CD4-positive, alpha-beta memory T cell (primary cell): Measurements from ENCODE around the gene ZNF662. TPM values are rescaled to one million over a fixed set of nuclear protein-coding genes. Genes with fewer than 3 reads are reported as not detected.
A peak's percentile ranks its signal among the peaks of the same experiment; 100 is the strongest.
"Not testable (repeated sequence)": the region's sequence is repeated elsewhere in the genome, so short reads cannot be mapped to it uniquely, and the experiment has no call there.

Experiments
- CTCF ChIA-PET: fragments of 350-600 bp; sonication (Branson Sonifier 250); formaldehyde crosslinking; loops from one replicate; lab custom pipeline; 2021; ENCODE audit warnings: inconsistent platforms; ENCODE audit not compliant: partially characterized antibody; lab: Charles Lee
- POLR2A ChIA-PET: fragments of 350-600 bp; sonication (Branson Sonifier 250); formaldehyde crosslinking; loops from one replicate; lab custom pipeline; 2021; ENCODE audit not compliant: partially characterized antibody; lab: Charles Lee
- DNase-seq, 5 donors: peaks; one replicate each; pipeline versions ENCODE4 v3.0.0 to v3.0.0-alpha.2; 2020 to 2022; ENCODE audit warnings: mixed read lengths in 1 of 5
- H3K27ac ChIP-seq: one replicate; pipeline ENCODE4 v1.7.0; 2013; ENCODE audit warnings: low read depth, low read length
- H3K27me3 ChIP-seq: 2 replicates; pipeline ENCODE4 v1.7.0; 2013; ENCODE audit warnings: mild to moderate bottlenecking, low read length, moderate library complexity; ENCODE audit not compliant: insufficient read depth
- H3K36me3 ChIP-seq: 2 replicates; pipeline ENCODE4 v1.7.0; 2013; ENCODE audit warnings: mild to moderate bottlenecking, low read length, moderate library complexity; ENCODE audit not compliant: insufficient read depth
- H3K4me1 ChIP-seq: 2 replicates; pipeline ENCODE4 v1.7.0; 2013; ENCODE audit warnings: mild to moderate bottlenecking, low read length, moderate library complexity; ENCODE audit not compliant: insufficient read depth
- H3K4me3 ChIP-seq, 2 donors: one replicate each; pipeline ENCODE4 v1.7.0; 2013; ENCODE audit warnings: low read length in 2 of 2, mild to moderate bottlenecking in 1 of 2
- H3K9me3 ChIP-seq, 2 donors: one replicate each; pipeline ENCODE4 v1.7.0; 2013; ENCODE audit warnings: low read length in 2 of 2, control low read depth in 1 of 2; ENCODE audit not compliant: control insufficient read depth in 1 of 2
- H3K27ac Mint-ChIP-seq, 7 donors: one replicate each; pipeline ENCODE4 v1.8.0; 2020 to 2021; ENCODE audit warnings: mixed read lengths in 7 of 7, mild to moderate bottlenecking in 6 of 7, inconsistent platforms in 3 of 7, moderate library complexity in 3 of 7
- H3K27me3 Mint-ChIP-seq, 2 donors: one replicate each; pipeline ENCODE4 v1.8.0; 2020 to 2021; ENCODE audit warnings: mixed read lengths in 2 of 2
- H3K36me3 Mint-ChIP-seq, 2 donors: one replicate each; pipeline ENCODE4 v1.8.0; 2020 to 2021; ENCODE audit warnings: mixed read lengths in 2 of 2, inconsistent platforms in 1 of 2, mild to moderate bottlenecking in 1 of 2
- H3K4me1 Mint-ChIP-seq, 4 donors: one replicate each; pipeline ENCODE4 v1.8.0; 2020 to 2021; ENCODE audit warnings: mixed read lengths in 4 of 4, mild to moderate bottlenecking in 1 of 4
- H3K4me3 Mint-ChIP-seq, 8 donors: one replicate each; pipeline ENCODE4 v1.8.0; 2020 to 2021; ENCODE audit warnings: mixed read lengths in 8 of 8, mild to moderate bottlenecking in 7 of 8, moderate library complexity in 6 of 8, inconsistent platforms in 3 of 8
- H3K9me3 Mint-ChIP-seq, 8 donors: one replicate each; pipeline ENCODE4 v1.8.0; 2020 to 2021; ENCODE audit warnings: mixed read lengths in 8 of 8, mild to moderate bottlenecking in 5 of 8, inconsistent platforms in 3 of 8, moderate library complexity in 1 of 8
- intact Hi-C: fragments of 100-400 bp; cut with micrococcal nuclease; formaldehyde crosslinking; loops from one replicate; pipeline ENCODE4 v1.15.1; 2023
- polyA plus RNA-seq, 2 donors: library from polyadenylated mRNA; unstranded; fragments of 300-500 nt; fragmentation: Illumina TruSeq; gene quantifications; one replicate each; pipeline ENCODE4 v1.2.3, GENCODE V29; 2021
- total RNA-seq, 2 experiments: library from RNA; stranded (reverse); gene quantifications; one replicate each; pipeline ENCODE4 v1.2.3, GENCODE V29; 2021

The ZNF662 gene
- total and polyA plus RNA-seq, 4 experiments from 2014 or later: 0.07 to 2.7 (median 2.1) TPM; not detected in 1

- POLR2A ChIA-PET: no interaction called here
- H3K9me3 ChIP-seq: no peaks in the 10 kb centered on the region
- Mint-ChIP-seq H3K27ac (no peak overlapping the region), H3K4me3 (no peak overlapping the region), H3K9me3 (no peaks in the 10 kb centered on the region), H3K36me3 (no peaks in the 10 kb centered on the region), H3K4me1 (peaks cover 9 to 15% (median 12%) of the 10 kb centered on the region in 4 donors), H3K27me3 (peaks cover 0 to 1% of the 10 kb centered on the region in 2 donors)
- peaks cover 11% of the 10 kb centered on the region for H3K4me1 ChIP-seq
- H3K4me3 ChIP-seq: no peak overlapping the region
- CTCF ChIA-PET: interaction anchor here (0.7 to 8.2 kb wide), 7 partner anchors 9 to 95 kb away, joined by 3 to 156 read pairs (median 4); no protein-coding TSS in a partner anchor
- no peak for DNase-seq
- H3K36me3 ChIP-seq: no peaks in the 10 kb centered on the region
- intact Hi-C loops: no loop called here
- H3K27me3 ChIP-seq: no peaks in the 10 kb centered on the region
- no peak overlapping the region for H3K27ac ChIP-seq
Observed at GRCh38 chr3:42877881-42878280, 28.1 kb upstream of the ZNF662 start.

GRCh38 chr3:42880183-42880582, 25.8 kb upstream of the ZNF662 start:
- intact Hi-C loops: loop anchor here (2.0 kb wide), 3 partner anchors 75 to 633 kb away; partner anchors contain the start of genes CCDC13 and HIGD1A
- Histone ChIP-seq H3K27ac (peak overlapping the region; percentile 56), H3K9me3 (no peaks in the 10 kb centered on the region), H3K4me1 (peaks cover 11% of the 10 kb centered on the region), H3K36me3 (no peaks in the 10 kb centered on the region), H3K27me3 (no peaks in the 10 kb centered on the region), H3K4me3 (no peak overlapping the region)
- no peaks in the 10 kb centered on the region for H3K36me3 Mint-ChIP-seq
- H3K27me3 Mint-ChIP-seq: peaks cover 0 to under 1% of the 10 kb centered on the region in 2 donors
- H3K4me3 Mint-ChIP-seq: peak overlapping the region; percentile 71 to 89 (median 80)
- ChIA-PET CTCF (interaction anchor here (2.6 to 8.2 kb wide), 3 partner anchors 11 to 97 kb away, joined by 8 to 156 read pairs (median 16); no protein-coding TSS in a partner anchor), POLR2A (no interaction called here)
- no peaks in the 10 kb centered on the region for H3K9me3 Mint-ChIP-seq
- peaks cover 9 to 15% (median 12%) of the 10 kb centered on the region in 4 donors for H3K4me1 Mint-ChIP-seq
- DNase-seq: peak in 1 of 5 donors; percentile 2
- peak overlapping the region in 5 of 7 donors; percentile 29 to 82 (median 67) for H3K27ac Mint-ChIP-seq

GRCh38 chr3:42880601-42881451, 25.1 kb upstream of the ZNF662 start:
- Mint-ChIP-seq H3K4me3 (peak overlapping the region; percentile 77 to 89 (median 82)), H3K27ac (peak overlapping the region; percentile 26 to 87 (median 71)), H3K4me1 (peaks cover 9 to 15% (median 12%) of the 10 kb centered on the region in 4 donors), H3K36me3 (no peaks in the 10 kb centered on the region), H3K27me3 (peaks cover 1 to 3% of the 10 kb centered on the region in 2 donors), H3K9me3 (no peaks in the 10 kb centered on the region)
- ChIA-PET POLR2A (interaction anchor here (0.8 to 1.4 kb wide), 5 partner anchors 48 to 101 kb away, joined by 3 to 4 read pairs (median 3); partner anchors contain the start of gene HIGD1A), CTCF (interaction anchor here (0.7 to 8.2 kb wide), 19 partner anchors 9 to 309 kb away, joined by 3 to 156 read pairs (median 4); no protein-coding TSS in a partner anchor)
- H3K4me1 ChIP-seq: peaks cover 11% of the 10 kb centered on the region
- peak overlapping the region; percentile 56 for H3K27ac ChIP-seq
- no peaks in the 10 kb centered on the region for H3K9me3 ChIP-seq
- no peaks in the 10 kb centered on the region for H3K27me3 ChIP-seq
- intact Hi-C loops: loop anchor here (1.0 to 2.0 kb wide), 7 partner anchors 50 to 634 kb away; partner anchors contain the start of genes CCDC13 and HIGD1A
- peak; percentile 83 to 86 (median 85) for DNase-seq
- H3K4me3 ChIP-seq: peak overlapping the region in 1 of 2 donors; percentile 74
- H3K36me3 ChIP-seq: no peaks in the 10 kb centered on the region

GRCh38 chr3:42883251-42883930, 22.6 kb upstream of the ZNF662 start:
- H3K9me3 Mint-ChIP-seq, H3K27ac ChIP-seq, H3K4me3 Mint-ChIP-seq, H3K9me3 ChIP-seq, H3K4me3 ChIP-seq, POLR2A ChIA-PET, intact Hi-C loops, H3K36me3 Mint-ChIP-seq, H3K36me3 ChIP-seq, H3K27me3 ChIP-seq, DNase-seq: not testable (repeated sequence)
- Mint-ChIP-seq H3K4me1 (peaks cover 9 to 15% (median 12%) of the 10 kb centered on the region in 4 donors), H3K27me3 (peaks cover 8 to 11% of the 10 kb centered on the region in 2 donors), H3K27ac (peak overlapping the region in 1 of 7 donors; percentile 9)
- peaks cover 11% of the 10 kb centered on the region for H3K4me1 ChIP-seq
- CTCF ChIA-PET: interaction anchor here (0.7 to 8.2 kb wide), 4 partner anchors 44 to 100 kb away, joined by 3 to 156 read pairs (median 9); no protein-coding TSS in a partner anchor

- Histone ChIP-seq H3K27ac (no peak overlapping the region), H3K36me3 (no peaks in the 10 kb centered on the region), H3K27me3 (no peaks in the 10 kb centered on the region), H3K4me1 (peaks cover 11% of the 10 kb centered on the region), H3K4me3 (no peak overlapping the region), H3K9me3 (no peaks in the 10 kb centered on the region)
- no peak overlapping the region for H3K4me3 Mint-ChIP-seq
- DNase-seq: no peak
- H3K36me3 Mint-ChIP-seq: no peaks in the 10 kb centered on the region
- intact Hi-C loops: no loop called here
- POLR2A ChIA-PET: no interaction called here
- no peaks in the 10 kb centered on the region for H3K9me3 Mint-ChIP-seq
- H3K27ac Mint-ChIP-seq: no peak overlapping the region
- CTCF ChIA-PET: no interaction called here
- peaks cover 12 to 15% of the 10 kb centered on the region in 2 donors for H3K27me3 Mint-ChIP-seq
- H3K4me1 Mint-ChIP-seq: peaks cover 9 to 15% (median 12%) of the 10 kb centered on the region in 4 donors
Observed at GRCh38 chr3:42884324-42884723, 21.6 kb upstream of the ZNF662 start.

GRCh38 chr3:42886294-42886822, 19.6 kb upstream of the ZNF662 start:
- Mint-ChIP-seq H3K4me1 (peaks cover 2 to 5% (median 3%) of the 10 kb centered on the region in 4 donors), H3K36me3 (no peaks in the 10 kb centered on the region), H3K27me3 (peaks cover 15% of the 10 kb centered on the region in 2 donors), H3K4me3 (no peak overlapping the region), H3K9me3 (no peaks in the 10 kb centered on the region), H3K27ac (no peak overlapping the region)
- ChIA-PET POLR2A (no interaction called here), CTCF (no interaction called here)
- Histone ChIP-seq H3K9me3 (no peaks in the 10 kb centered on the region), H3K27ac (no peak overlapping the region), H3K27me3 (no peaks in the 10 kb centered on the region), H3K36me3 (no peaks in the 10 kb centered on the region), H3K4me1 (peaks cover 3% of the 10 kb centered on the region), H3K4me3 (no peak overlapping the region)
- no peak for DNase-seq
- intact Hi-C loops: no loop called here
